OCI-LY3 (cell line): ENCODE measurements around the gene RELL2.
A peak's percentile ranks its signal among the peaks of the same experiment; 100 is the strongest.

Source experiments
- H2AFZ ChIP-seq: fragments of 200-600, 300-600 bp; shearing (Covaris generic); 2 replicates; pipeline ENCODE4 v1.6.0; 2014; ENCODE audit warnings: antibody characterized with exemption, low read depth, low read length
- H3K27ac ChIP-seq: fragments of 200-600, 300-600 bp; sonication (generic); 2 replicates; pipeline ENCODE4 v1.5.1; 2014; ENCODE audit warnings: mild to moderate bottlenecking, low read length, moderate library complexity, mixed read lengths
- H3K27me3 ChIP-seq: fragments of 200-600, 300-600 bp; sonication (generic); 2 replicates; pipeline ENCODE4 v1.6.1; 2014; ENCODE audit warnings: low read depth, low read length, mixed read lengths
- H3K36me3 ChIP-seq: fragments of 200-600, 300-600 bp; sonication (generic); replicated peaks from 2 replicates; pipeline ENCODE3; 2014; ENCODE audit warnings: low read depth, low read length, mixed read lengths
- H3K4me1 ChIP-seq: fragments of 300-600, 200-600 bp; sonication (generic); 2 replicates; pipeline ENCODE4 v1.6.1; 2014; ENCODE audit warnings: low read length, mixed read lengths
- H3K4me2 ChIP-seq: fragments of 200-600, 300-600 bp; sonication (generic); 2 replicates; pipeline ENCODE4 v1.6.1; 2014; ENCODE audit warnings: low read length, mixed read lengths
- H3K4me3 ChIP-seq: fragments of 300-600, 200-600 bp; sonication (generic); 2 replicates; pipeline ENCODE4 v1.5.1; 2014; ENCODE audit warnings: antibody characterized with exemption, mild to moderate bottlenecking, low read length, moderate library complexity
- H3K79me2 ChIP-seq: fragments of 300-600, 200-600 bp; shearing (Covaris generic); 2 replicates; pipeline ENCODE4 v1.6.1; 2014; ENCODE audit warnings: mild to moderate bottlenecking, low read length, mixed read lengths
- H3K9ac ChIP-seq: fragments of 300-600, 200-600 bp; shearing (Covaris generic); 2 replicates; pipeline ENCODE4 v1.6.0; 2014; ENCODE audit warnings: mild to moderate bottlenecking, low read length, moderate library complexity
- H3K9me3 ChIP-seq: fragments of 200-600, 300-600 bp; shearing (Covaris generic); 2 replicates; pipeline ENCODE4 v1.6.1; 2014; ENCODE audit warnings: low read length, mixed read lengths; ENCODE audit not compliant: insufficient read depth
- H4K20me1 ChIP-seq: fragments of 200-600, 300-600 bp; sonication (generic); 2 replicates; pipeline ENCODE4 v1.6.1; 2016; ENCODE audit warnings: low read length, mixed read lengths; ENCODE audit not compliant: insufficient read depth
- CTCF ChIP-seq: fragments of 200-600, 300-600 bp; sonication (generic); IDR thresholded peaks from 2 replicates; pipeline ENCODE4 v1.5.1; 2014; ENCODE audit warnings: antibody characterized with exemption, low read length, low read depth
- EZH2phosphoT487 ChIP-seq: fragments of 200-600 bp; shearing (Covaris generic); IDR thresholded peaks from 2 replicates; pipeline ENCODE4 v1.6.1; 2018; ENCODE audit warnings: antibody characterized with exemption, mixed run types, low read depth

Gene RELL2

GRCh38 chr5:141611289-141611688 is 25.5 kb upstream of the RELL2 start:
- Histone ChIP-seq H3K4me3 (no peak overlapping the region), H3K4me2 (no peak overlapping the region), H3K9ac (no peak overlapping the region), H3K36me3 (peaks cover 3% of the 10 kb centered on the region), H3K27me3 (no peaks in the 10 kb centered on the region), H4K20me1 (no peaks in the 10 kb centered on the region), H3K4me1 (peaks cover 10% of the 10 kb centered on the region), H3K27ac (no peak overlapping the region), H3K79me2 (peaks cover 78% of the 10 kb centered on the region), H2AFZ (no peak overlapping the region), H3K9me3 (no peaks in the 10 kb centered on the region)
- TF ChIP-seq EZH2phosphoT487: no peak

- Histone ChIP-seq H3K9ac (no peak overlapping the region), H3K4me2 (no peak overlapping the region), H4K20me1 (no peaks in the 10 kb centered on the region)
These were observed 23.5 kb upstream of the RELL2 start for GRCh38 chr5:141613344-141613743.

GRCh38 chr5:141615991-141616720 is 20.6 kb upstream of the RELL2 start:
- no peak overlapping the region for H3K27ac ChIP-seq
- no peaks in the 10 kb centered on the region for H3K27me3 ChIP-seq
- H3K36me3 ChIP-seq: peaks cover 24% of the 10 kb centered on the region
- H3K4me2 ChIP-seq: no peak overlapping the region
- no peak overlapping the region for H3K4me3 ChIP-seq
- peaks cover 66% of the 10 kb centered on the region for H3K79me2 ChIP-seq
- TF ChIP-seq CTCF (no peak), EZH2phosphoT487 (no peak)
- peaks cover 22% of the 10 kb centered on the region for H3K4me1 ChIP-seq
- H2AFZ ChIP-seq: no peak overlapping the region
- H4K20me1 ChIP-seq: no peaks in the 10 kb centered on the region
- no peak overlapping the region for H3K9ac ChIP-seq
- H3K9me3 ChIP-seq: no peaks in the 10 kb centered on the region

More at GRCh38 chr5:141613344-141613743, 23.5 kb upstream of the RELL2 start:
- Histone ChIP-seq H3K79me2 (peaks cover 82% of the 10 kb centered on the region), H3K27ac (no peak overlapping the region), H3K36me3 (peaks cover 9% of the 10 kb centered on the region), H2AFZ (no peak overlapping the region), H3K4me3 (no peak overlapping the region), H3K4me1 (peaks cover 17% of the 10 kb centered on the region), H3K27me3 (no peaks in the 10 kb centered on the region), H3K9me3 (no peaks in the 10 kb centered on the region)
- no peak for TF ChIP-seq CTCF
- TF ChIP-seq EZH2phosphoT487: no peak

- no peak overlapping the region for H3K27ac ChIP-seq
These were observed 19.7 kb upstream of the RELL2 start for GRCh38 chr5:141617128-141617527.

More at GRCh38 chr5:141617128-141617527, 19.7 kb upstream of the RELL2 start:
- Histone ChIP-seq H3K4me2 (peak overlapping the region; percentile 98; the same call in 1 of the 2 replicates), H4K20me1 (no peaks in the 10 kb centered on the region), H3K9ac (no peak overlapping the region), H3K79me2 (peaks cover 59% of the 10 kb centered on the region), H3K27me3 (no peaks in the 10 kb centered on the region), H3K36me3 (peaks cover 31% of the 10 kb centered on the region), H3K4me1 (peaks cover 22% of the 10 kb centered on the region), H2AFZ (no peak overlapping the region), H3K4me3 (no peak overlapping the region), H3K9me3 (no peaks in the 10 kb centered on the region)
- TF ChIP-seq EZH2phosphoT487 (no peak), CTCF (no peak)
